K562 (cell line): ENCODE measurements around the gene KCTD13. TPM values are rescaled to one million over a fixed set of nuclear protein-coding genes. Genes with fewer than 3 reads are reported as not detected.

Experiments used
- ATAC-seq: fragments of 200-7000 bp; cut with Tn5 transposase; 3 replicates; pipeline ENCODE4 v1.9.1; 2020; ENCODE audit warnings: moderate library complexity
- BruUV-seq: library from RNA; stranded (reverse); fragments of 400-500 nt; replicated peaks from 2 replicates; lab custom pipeline; 2021; lab: Mats Ljungman, UMichigan
- CTCF ChIA-PET: fragments of 300-600 bp; formaldehyde crosslinking; extraction: SDS; loops from one replicate; lab custom pipeline; 2021; ENCODE audit warnings: low intra/inter-chr PET ratio; lab: Yijun Ruan, JAX
- POLR2A ChIA-PET: fragments of 300-600, 350-650 bp; sonication (Branson Sonifier 250); formaldehyde crosslinking; extraction: SDS; loops from one replicate; lab custom pipeline; 2021; ENCODE audit warnings: antibody characterized with exemption, inconsistent platforms; lab: Yijun Ruan, JAX
- DNase-seq, 4 experiments: peaks; one replicate each; pipeline versions ENCODE4 v3.0.0 to v3.0.0-alpha.2; 2011 to 2018; ENCODE audit warnings: low spot score in 3 of 4, mixed read lengths in 3 of 4; ENCODE audit errors: extremely low read depth in 1 of 4
- FAIRE-seq: peaks from 2 replicates; lab custom pipeline; 2011; peaks lifted over from hg19 to GRCh38; lab: Jason Lieb, UNC
- H2AFZ ChIP-seq: 2 replicates; pipeline ENCODE4 v1.6.0; 2011; ENCODE audit warnings: low read depth, low read length, control low read depth, inconsistent platforms
- H3K27ac ChIP-seq: fragments of 200-600 bp; 3 replicates; pipeline ENCODE4 v1.8.0; 2011; ENCODE audit warnings: low read depth, mild to moderate bottlenecking, control low read depth, inconsistent platforms, low read length, moderate library complexity, mixed read lengths; ENCODE audit errors: extremely low read depth
- H3K27me3 ChIP-seq, 2 experiments: fragments of 300-600 bp in 1 of 2; 2 replicates in 1 of 2; 3 replicates in 1 of 2; pipeline versions ENCODE4 v1.6.0 to v1.8.0; 2011; ENCODE audit warnings: inconsistent platforms in 2 of 2, low read length in 2 of 2, mild to moderate bottlenecking in 1 of 2, mixed read lengths in 1 of 2, moderate library complexity in 1 of 2; ENCODE audit not compliant: control insufficient read depth in 2 of 2, insufficient read depth in 2 of 2
- H3K36me3 ChIP-seq: fragments of 300-600 bp; 3 replicates; pipeline ENCODE4 v1.8.0; 2011; ENCODE audit warnings: mild to moderate bottlenecking, low read length, inconsistent platforms; ENCODE audit not compliant: control insufficient read depth, insufficient read depth
- H3K4me1 ChIP-seq, 2 experiments: fragments of 200-600 bp in 1 of 2; replicated peaks in 1 of 2; 2 replicates in 1 of 2; 3 replicates in 1 of 2; pipeline versions ENCODE4 v1.5.1 to v1.8.0; 2011; ENCODE audit warnings: inconsistent platforms in 2 of 2, low read length in 2 of 2, mild to moderate bottlenecking in 1 of 2, mixed read lengths in 1 of 2, moderate library complexity in 1 of 2; ENCODE audit not compliant: control insufficient read depth in 2 of 2, insufficient read depth in 2 of 2
- H3K4me2 ChIP-seq: 2 replicates; pipeline ENCODE4 v1.6.1; 2011; ENCODE audit warnings: low read length, control low read depth, inconsistent platforms, mixed read lengths; ENCODE audit not compliant: insufficient read depth
- H3K4me3 ChIP-seq: fragments of 200-600 bp; sonication (generic), shearing (Covaris generic); 2 replicates; pipeline ENCODE4 v1.5.1; 2016; ENCODE audit warnings: control low read depth, inconsistent platforms
- H3K79me2 ChIP-seq: fragments of 200-600 bp; 3 replicates; pipeline ENCODE4 v1.8.0; 2011; ENCODE audit warnings: low read length, inconsistent platforms; ENCODE audit not compliant: control insufficient read depth, insufficient read depth
- H3K9ac ChIP-seq, 2 experiments: 2 replicates each; pipeline versions ENCODE4 v1.6.0 to v1.6.1; 2011; ENCODE audit warnings: low read depth in 2 of 2, low read length in 2 of 2, control low read depth in 1 of 2, inconsistent platforms in 1 of 2, mild to moderate bottlenecking in 1 of 2, mixed read lengths in 1 of 2; ENCODE audit not compliant: insufficient read depth in 1 of 2
- H3K9me1 ChIP-seq: one replicate; pipeline ENCODE4 v1.6.0; 2011; ENCODE audit warnings: inconsistent platforms, mild to moderate bottlenecking, low read length, moderate library complexity; ENCODE audit not compliant: control insufficient read depth, insufficient read depth
- H3K9me3 ChIP-seq: replicated peaks from 2 replicates; pipeline ENCODE4 v1.5.1; 2011; ENCODE audit warnings: low read depth, low read length, inconsistent platforms; ENCODE audit not compliant: control insufficient read depth, insufficient read depth
- H4K20me1 ChIP-seq: replicated peaks from 2 replicates; pipeline ENCODE4 v1.6.1; 2011; ENCODE audit warnings: low read length, inconsistent platforms, mixed read lengths; ENCODE audit not compliant: control insufficient read depth, insufficient read depth
- BHLHE40 ChIP-seq: IDR thresholded peaks from 2 replicates; pipeline ENCODE4 v1.6.1; 2011; ENCODE audit warnings: low read length, improper control_type of control experiment
- CCAR2 ChIP-seq: fragments of 200-400 bp; formaldehyde crosslinking; IDR thresholded peaks from 2 replicates; pipeline ENCODE4 v1.6.1; 2017; ENCODE audit warnings: mild to moderate bottlenecking, low read depth, low read length
- NFE2L1 ChIP-seq: fragments of 450-650 bp; IDR thresholded peaks from 2 replicates; pipeline ENCODE4 v1.6.1; 2016; ENCODE audit warnings: missing genetic modification characterization, low read depth, mild to moderate bottlenecking, missing compliant biosample characterization, moderate library complexity, borderline replicate concordance
- RFX7 ChIP-seq: fragments of 250-450 bp; sonication (Bioruptor Pico); IDR thresholded peaks from 2 replicates; pipeline ENCODE4 v1.5.1; 2021; ENCODE audit warnings: mild to moderate bottlenecking
- THRA ChIP-seq: fragments of 450-650 bp; IDR thresholded peaks from 2 replicates; pipeline ENCODE4 v1.6.1; 2017; ENCODE audit warnings: mild to moderate bottlenecking, moderate library complexity
- ZFP30 ChIP-seq: fragments of 250-450 bp; sonication (Bioruptor Pico); IDR thresholded peaks from 2 replicates; pipeline ENCODE4 v1.8.0; 2022; ENCODE audit warnings: moderate library complexity, mild to moderate bottlenecking, inconsistent platforms, borderline replicate concordance
- WGBS: fragments of 100-300 bp; shearing (Covaris generic); methylation state at CpG from one replicate; pipeline ENCODE4 v1.1.6; 2016; ENCODE audit warnings: low coverage, mixed read lengths; ENCODE audit not compliant: insufficient coverage; ENCODE audit errors: missing lambda C conversion rate; 5-methylcytosine and 5-hydroxymethylcytosine counted together
- in situ Hi-C: fragments of 300-500 bp; cut with MboI; formaldehyde crosslinking; loops from 4 replicates; pipeline ENCODE4 v1.15.0; 2018; ENCODE audit warnings: inconsistent platforms, mixed read lengths
- intact Hi-C: fragments of 100-400 bp; cut with micrococcal nuclease; formaldehyde crosslinking; loops from 2 replicates; pipeline ENCODE4 v1.14.2; 2022
- polyA plus RNA-seq, 8 experiments: library from polyadenylated mRNA; depleted of rRNA in 4 of 8; stranded (reverse) in 5 of 8; unstranded in 3 of 8; fragments of >200 nt; fragmentation: Nextera tagmentation in 2 of 8; fragmentation: Illumina TruSeq in 1 of 8; extraction: Ambion mirVana in 2 of 8; extraction: Trizol in 1 of 8; gene quantifications; 2 replicates each; pipeline versions ENCODE4 v1.2.1 to v1.2.3, GENCODE V29; 2011 to 2014; ENCODE audit warnings: inconsistent platforms in 1 of 8, missing spikeins in 1 of 8
- total RNA-seq, 7 experiments: library from RNA; depleted of rRNA in 6 of 7; stranded (reverse); fragments of >200 nt in 6 of 7; fragmentation: Illumina TruSeq in 2 of 7; extraction: Trizol in 2 of 7; gene quantifications; 2 replicates each; pipeline versions ENCODE4 v1.2.1 to v1.2.3, GENCODE V29; 2011 to 2021; ENCODE audit warnings: low replicate concordance in 1 of 7
- TF ChIP-seq, protein P1 (sequence below): sonication (generic); formaldehyde crosslinking; IDR thresholded peaks from 2 replicates; pipeline ENCODE4 v1.8.1; 2023; ENCODE audit warnings: mild to moderate bottlenecking, missing genetic modification reagents

Gene KCTD13
- total and polyA plus RNA-seq, 9 of the 15 experiments (the other 6 are each of a cell fraction or from before 2014, with no cell fraction given), result 1.0 to 20.6 (median 9.8) TPM

DNA sequence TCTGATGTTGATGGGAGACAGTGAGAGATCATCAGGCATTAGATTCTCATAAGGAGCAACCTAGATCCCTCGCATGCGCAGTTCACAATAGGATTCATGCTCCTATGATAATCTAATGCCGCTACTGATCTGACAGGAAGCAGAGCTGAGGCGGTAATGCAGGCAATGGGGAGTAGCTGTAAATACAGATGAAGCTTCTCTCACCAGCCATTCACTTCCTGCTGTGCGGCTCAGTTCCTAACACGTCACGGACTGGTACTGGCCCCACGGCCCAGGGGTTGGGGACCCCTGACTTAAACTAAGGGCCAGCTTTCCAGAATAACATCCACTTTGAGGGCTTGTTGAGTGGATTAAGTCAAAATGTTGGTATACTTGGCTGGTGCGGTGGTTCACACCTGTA lies 33.3 kb upstream of the KCTD13 start:
- H3K9me1 ChIP-seq, result no peaks in the 10 kb centered on the region
- H3K27me3 ChIP-seq, result no peaks in the 10 kb centered on the region
- no peak overlapping the region for H3K27ac ChIP-seq
- intact Hi-C loops, result no loop called here
- H3K9ac ChIP-seq, result no peak overlapping the region
- no peaks in the 10 kb centered on the region; the same call in 1 of the 2 replicates for H3K9me3 ChIP-seq
- no peaks in the 10 kb centered on the region for H3K36me3 ChIP-seq
- no peak for FAIRE-seq
- H2AFZ ChIP-seq, result no peak overlapping the region
- H3K79me2 ChIP-seq, result peaks cover 7% of the 10 kb centered on the region; the same call in 2 of the 3 replicates
- in situ Hi-C loops, result no loop called here
- WGBS, result 72% methylated on average over 9 of the region's 9 CpGs
- no peaks in the 10 kb centered on the region for H4K20me1 ChIP-seq
- CTCF ChIA-PET, result no interaction called here
- BruUV-seq, result no TSS peak
- no peak for TF ChIP-seq ZFP30 (CRISPR knock-in tag)
- no peak for TF ChIP-seq BHLHE40
- TF ChIP-seq, protein P1, sequence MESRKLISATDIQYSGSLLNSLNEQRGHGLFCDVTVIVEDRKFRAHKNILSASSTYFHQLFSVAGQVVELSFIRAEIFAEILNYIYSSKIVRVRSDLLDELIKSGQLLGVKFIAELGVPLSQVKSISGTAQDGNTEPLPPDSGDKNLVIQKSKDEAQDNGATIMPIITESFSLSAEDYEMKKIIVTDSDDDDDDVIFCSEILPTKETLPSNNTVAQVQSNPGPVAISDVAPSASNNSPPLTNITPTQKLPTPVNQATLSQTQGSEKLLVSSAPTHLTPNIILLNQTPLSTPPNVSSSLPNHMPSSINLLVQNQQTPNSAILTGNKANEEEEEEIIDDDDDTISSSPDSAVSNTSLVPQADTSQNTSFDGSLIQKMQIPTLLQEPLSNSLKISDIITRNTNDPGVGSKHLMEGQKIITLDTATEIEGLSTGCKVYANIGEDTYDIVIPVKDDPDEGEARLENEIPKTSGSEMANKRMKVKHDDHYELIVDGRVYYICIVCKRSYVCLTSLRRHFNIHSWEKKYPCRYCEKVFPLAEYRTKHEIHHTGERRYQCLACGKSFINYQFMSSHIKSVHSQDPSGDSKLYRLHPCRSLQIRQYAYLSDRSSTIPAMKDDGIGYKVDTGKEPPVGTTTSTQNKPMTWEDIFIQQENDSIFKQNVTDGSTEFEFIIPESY (CRISPR knock-in tag), result 0 out of 2 replicates have a peak, but pooled peaks have one; percentile 41
- ATAC-seq, result no peak
- H3K4me3 ChIP-seq, result no peak overlapping the region
- no peak overlapping the region for H3K4me2 ChIP-seq
- POLR2A ChIA-PET, result no interaction called here
- peaks cover 12 to 20% of the 10 kb centered on the region in 2 experiments; a peak in 4 of 5 replicates for H3K4me1 ChIP-seq
- DNase-seq, result no peak

DNA sequence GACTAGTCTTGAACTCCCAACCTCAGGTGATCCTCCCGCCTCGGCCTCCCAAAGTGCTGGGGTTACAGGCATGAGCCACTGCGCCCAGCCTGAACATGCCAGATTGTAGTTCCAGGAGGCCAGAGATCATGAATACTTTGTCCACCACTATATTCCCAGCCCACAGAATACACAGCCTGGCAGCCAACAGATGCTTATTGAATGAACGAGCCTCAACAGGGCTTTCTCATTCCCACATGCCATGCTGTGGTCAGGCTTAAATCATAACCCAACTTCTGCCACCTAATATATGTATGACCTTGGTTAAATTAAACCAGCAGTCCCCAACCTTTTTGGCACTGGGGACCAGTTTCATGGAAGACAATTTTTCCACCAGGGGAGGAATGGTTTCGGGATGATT lies 32.7 kb upstream of the KCTD13 start:
- intact Hi-C loops (no loop called here), in situ Hi-C loops (no loop called here)
- H3K9me1 ChIP-seq, result no peaks in the 10 kb centered on the region
- WGBS, result 75% methylated on average over 5 of the region's 5 CpGs
- POLR2A ChIA-PET, result no interaction called here
- peaks cover 12 to 20% of the 10 kb centered on the region in 2 experiments; a peak in 4 of 5 replicates for H3K4me1 ChIP-seq
- H4K20me1 ChIP-seq, result no peaks in the 10 kb centered on the region
- H3K9ac ChIP-seq, result no peak overlapping the region
- no peak for TF ChIP-seq THRA
- no peak for TF ChIP-seq NFE2L1 (tag)
- no peak for TF ChIP-seq RFX7
- TF ChIP-seq CCAR2, result no peak
- no peak overlapping the region for H3K4me3 ChIP-seq
- H3K27me3 ChIP-seq, result no peaks in the 10 kb centered on the region
- H2AFZ ChIP-seq, result no peak overlapping the region
- ATAC-seq (no peak), FAIRE-seq (no peak), DNase-seq (no peak)
- H3K4me2 ChIP-seq, result no peak overlapping the region
- no peak overlapping the region for H3K27ac ChIP-seq
- CTCF ChIA-PET, result no interaction called here
- H3K36me3 ChIP-seq, result no peaks in the 10 kb centered on the region
- H3K9me3 ChIP-seq, result no peaks in the 10 kb centered on the region; the same call in 1 of the 2 replicates
- H3K79me2 ChIP-seq, result peaks cover 7% of the 10 kb centered on the region; the same call in 2 of the 3 replicates
- BruUV-seq, result no TSS peak
